GM19099 (cell line): ENCODE data around the gene CFAP57.

Experiments used
- POLR2A ChIP-seq: IDR thresholded peaks from 3 replicates; pipeline ENCODE4 v1.6.1; 2011; ENCODE audit warnings: low read depth; ENCODE audit not compliant: insufficient read length; ENCODE audit errors: extremely low read depth

CFAP57 gene

GRCh38 chr1:43153443-43153842 lies 18.7 kb upstream of the CFAP57 start:
- no peak for TF ChIP-seq POLR2A

GRCh38 chr1:43156026-43156425 lies 16.1 kb upstream of the CFAP57 start:
- TF ChIP-seq POLR2A = no peak

- TF ChIP-seq POLR2A = no peak
These were observed 7.0 kb upstream of the CFAP57 start for GRCh38 chr1:43165162-43165561.

GRCh38 chr1:43165765-43166164 lies 6.4 kb upstream of the CFAP57 start:
- no peak for TF ChIP-seq POLR2A

GRCh38 chr1:43171312-43171875 lies 736 bp upstream of the CFAP57 start:
- no peak for TF ChIP-seq POLR2A

- no peak for TF ChIP-seq POLR2A
These were observed 420 bp downstream of the CFAP57 start for GRCh38 chr1:43172527-43172972.

GRCh38 chr1:43174873-43175272 lies 2.7 kb downstream of the CFAP57 start:
- TF ChIP-seq POLR2A = no peak

- TF ChIP-seq POLR2A = no peak
These were observed 5.6 kb downstream of the CFAP57 start for GRCh38 chr1:43177691-43178090.

GRCh38 chr1:43184388-43184787 lies 12.3 kb downstream of the CFAP57 start:
- TF ChIP-seq POLR2A = no peak

- no peak for TF ChIP-seq POLR2A
These were observed 12.9 kb downstream of the CFAP57 start for GRCh38 chr1:43184995-43185394.

GRCh38 chr1:43188106-43188505 lies 16.0 kb downstream of the CFAP57 start:
- no peak for TF ChIP-seq POLR2A

GRCh38 chr1:43194509-43194908 lies 22.4 kb downstream of the CFAP57 start:
- TF ChIP-seq POLR2A = no peak

GRCh38 chr1:43197343-43198127 lies 25.4 kb downstream of the CFAP57 start:
- no peak for TF ChIP-seq POLR2A

- no peak for TF ChIP-seq POLR2A
These were observed 27.1 kb downstream of the CFAP57 start for GRCh38 chr1:43199093-43199726.

- no peak for TF ChIP-seq POLR2A
These were observed 31.7 kb downstream of the CFAP57 start for GRCh38 chr1:43203859-43204258.

GRCh38 chr1:43204394-43204793 lies 32.3 kb downstream of the CFAP57 start:
- no peak for TF ChIP-seq POLR2A
